HG03558 (cell line): Measurements from ENCODE around the gene TCF15.

Experiments
- ATAC-seq: cut with Tn5 transposase; IDR thresholded peaks from one replicate; pipeline ENCODE4 v1.9.1; 2021; ENCODE audit warnings: moderate number of reproducible peaks; ENCODE audit not compliant: unreplicated experiment; ENCODE audit errors: extremely low read depth

TCF15 gene

DNA sequence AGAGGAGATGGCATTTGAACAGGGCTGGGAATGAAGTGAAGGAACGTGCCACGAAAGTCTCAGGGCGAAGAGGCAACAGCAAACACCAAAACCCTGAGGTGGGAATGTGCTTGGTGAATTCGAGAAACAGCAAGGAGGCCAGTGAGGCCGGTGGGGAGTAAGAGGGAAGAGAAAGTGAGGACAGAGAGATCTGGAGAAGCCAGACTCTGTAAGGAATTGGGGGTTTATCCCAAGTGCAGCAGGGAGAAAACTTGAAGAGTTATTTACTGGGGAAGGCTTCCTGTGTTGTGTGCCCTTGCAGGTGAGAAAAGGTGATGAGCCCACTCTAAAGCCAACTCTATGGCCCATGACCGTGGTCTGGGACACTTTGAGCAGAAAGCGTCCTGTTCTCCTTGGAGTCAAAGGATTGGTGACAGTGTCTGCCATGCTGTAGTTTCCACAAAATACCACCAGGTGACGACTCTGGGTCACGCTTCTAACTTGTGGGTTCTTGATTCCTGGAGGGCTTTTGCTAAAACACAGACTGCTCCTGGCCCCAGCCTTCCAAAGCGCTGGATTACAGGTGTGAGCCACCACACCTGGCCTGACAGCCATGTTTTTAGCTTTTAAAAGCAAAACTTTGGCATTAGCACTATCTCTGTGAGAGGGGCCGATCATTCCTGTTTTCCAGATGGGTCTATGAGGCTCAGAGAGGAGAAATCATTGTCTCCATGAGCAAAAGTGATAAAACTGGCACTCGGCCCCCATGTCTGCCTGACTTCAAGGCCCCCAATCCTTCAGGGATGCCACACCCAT is 48.5 kb downstream of the TCF15 start:
- ATAC-seq: no peak

DNA sequence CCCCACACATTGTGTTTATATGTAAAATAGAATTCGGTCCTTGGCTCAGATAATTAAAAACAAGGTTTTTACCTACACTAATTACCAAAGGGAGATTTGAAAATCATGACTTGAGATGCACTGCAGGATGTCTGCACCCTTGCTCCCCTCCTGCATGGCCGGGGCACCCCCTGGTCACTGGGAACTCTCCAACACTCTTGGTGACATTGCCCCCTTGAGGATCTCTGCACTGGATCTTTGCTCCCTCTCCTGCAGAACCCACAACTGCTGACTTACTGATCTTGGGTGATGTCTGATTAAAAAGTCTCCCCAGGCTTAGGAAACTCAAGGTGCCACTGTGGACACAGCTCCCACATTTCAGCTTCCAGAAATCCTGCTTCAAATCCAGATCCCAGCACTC is 49.4 kb downstream of the TCF15 start:
- ATAC-seq: no peak

DNA sequence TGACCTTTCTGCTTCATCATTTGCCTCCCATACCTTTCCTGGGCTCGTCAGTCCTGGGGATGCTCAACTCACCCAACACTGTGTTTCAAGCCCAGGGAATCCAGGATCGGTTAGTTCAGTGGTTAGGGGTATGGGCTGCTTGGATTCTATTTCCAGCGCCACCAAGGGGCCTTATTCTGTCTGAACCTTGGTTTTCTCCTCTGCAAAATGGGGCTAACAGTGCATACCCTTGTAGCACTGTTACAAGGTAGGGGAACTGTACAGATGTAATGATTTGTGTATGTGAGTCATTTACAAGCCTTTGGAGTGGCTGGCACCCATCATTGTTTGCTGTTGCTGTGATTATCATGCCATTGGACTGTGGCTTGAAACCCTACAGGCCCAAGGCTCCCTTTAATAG is 52.0 kb downstream of the TCF15 start:
- ATAC-seq: no peak

DNA sequence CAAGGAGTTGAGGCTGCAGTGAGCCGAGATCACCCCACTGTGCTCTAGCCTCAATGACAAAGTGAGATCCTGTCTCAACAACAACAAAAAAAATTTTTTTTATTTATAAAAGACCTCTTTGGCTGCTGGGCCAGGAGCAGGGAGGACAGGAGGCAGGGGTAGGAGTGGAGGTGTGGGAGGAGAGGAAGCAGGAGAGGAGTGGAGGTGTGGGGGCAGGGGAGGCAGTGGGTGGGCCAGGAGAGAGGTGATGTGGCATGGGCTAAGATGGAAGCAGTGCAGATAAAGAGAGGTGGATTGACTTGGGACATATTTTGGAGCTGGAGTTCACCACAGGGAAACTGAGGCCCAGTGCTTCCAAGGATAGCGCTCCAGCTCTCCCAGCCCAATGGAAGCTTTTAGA is 53.1 kb downstream of the TCF15 start:
- no peak for ATAC-seq

DNA sequence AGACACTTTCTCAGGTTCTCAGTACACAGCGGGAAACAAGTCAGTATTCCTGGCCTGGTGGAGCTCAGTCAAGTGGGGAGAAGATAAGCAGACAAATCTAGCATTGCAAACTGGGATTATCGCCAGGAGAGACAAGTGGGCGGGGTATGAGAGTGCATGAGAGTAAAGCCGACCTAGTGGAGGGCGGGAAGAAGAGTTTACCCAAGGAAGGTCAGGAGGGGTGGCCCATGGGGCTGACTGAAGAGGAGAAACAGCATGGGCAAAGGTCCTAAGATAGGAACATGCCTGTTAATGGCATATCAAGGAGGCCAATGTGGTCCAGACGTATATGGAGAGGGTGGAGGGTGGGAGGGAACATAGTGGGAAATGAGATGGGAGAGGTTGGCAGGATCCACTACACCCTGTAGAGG is 54.1 kb downstream of the TCF15 start:
- no peak for ATAC-seq
